GM20000 (cell line): ENCODE results near the gene ERN2.
"Not testable (repeated sequence)": the region's sequence is repeated elsewhere in the genome, so short reads cannot be mapped to it uniquely, and the experiment has no call there.

Source experiments
- DNase-seq: peaks from one replicate; pipeline ENCODE4 v3.0.0; 2012; ENCODE audit warnings: low spot score
- CTCF ChIP-seq: IDR thresholded peaks from 2 replicates; pipeline ENCODE4 v1.5.1; 2012; ENCODE audit warnings: mild to moderate bottlenecking, control low read depth; ENCODE audit errors: extremely low read depth, missing control alignments

ERN2 gene

GRCh38 chr16:23729503-23730424, 16.7 kb upstream of the ERN2 start:
- DNase-seq, result no peak
- TF ChIP-seq CTCF, result no peak

GRCh38 chr16:23728112-23728477, 15.1 kb upstream of the ERN2 start:
- no peak for TF ChIP-seq CTCF
- DNase-seq, result no peak

GRCh38 chr16:23726710-23727109, 13.7 kb upstream of the ERN2 start:
- TF ChIP-seq CTCF, result no peak

GRCh38 chr16:23724785-23725131, 11.7 kb upstream of the ERN2 start:
- no peak for DNase-seq
- no peak for TF ChIP-seq CTCF

More at GRCh38 chr16:23726710-23727109, 13.7 kb upstream of the ERN2 start:
- no peak for DNase-seq

- no peak for DNase-seq
- TF ChIP-seq CTCF, result no peak
Observed at GRCh38 chr16:23724096-23724784, 11.2 kb upstream of the ERN2 start.

- not testable (repeated sequence) for DNase-seq
Observed at GRCh38 chr16:23722613-23723240, 9.7 kb upstream of the ERN2 start.

- DNase-seq, result no peak
- no peak for TF ChIP-seq CTCF
Observed at GRCh38 chr16:23716484-23716883, 3.5 kb upstream of the ERN2 start.
